Smooth muscle cell (in vitro differentiated cells): ENCODE data around the gene FOSB. TPM values are rescaled to one million over a fixed set of nuclear protein-coding genes. Genes with fewer than 3 reads are reported as not detected.
"Not testable (repeated sequence)": the region's sequence is repeated elsewhere in the genome, so short reads cannot be mapped to it uniquely, and the experiment has no call there.

Experiments
- DNase-seq: peaks from one replicate; lab custom pipeline; 2025; ENCODE audit not compliant: unreplicated experiment; lab: John Stamatoyannopoulos, UW
- H2AFZ ChIP-seq: fragments of 200-600 bp; sonication (generic); 2 replicates; pipeline ENCODE4 v1.6.0; 2016; ENCODE audit warnings: antibody characterized with exemption, low read depth, mild to moderate bottlenecking
- H3F3A ChIP-seq: fragments of 200-600 bp; sonication (generic); 2 replicates; pipeline ENCODE4 v1.6.0; 2017; ENCODE audit warnings: antibody characterized with exemption, low read depth
- H3K27ac ChIP-seq: fragments of 200-600 bp; sonication (generic); 2 replicates; pipeline ENCODE4 v1.5.1; 2016; ENCODE audit warnings: low read depth, mild to moderate bottlenecking
- H3K27me3 ChIP-seq: fragments of 200-600 bp; sonication (generic); 2 replicates; pipeline ENCODE4 v1.6.1; 2016; ENCODE audit warnings: low read depth, mild to moderate bottlenecking
- H3K36me3 ChIP-seq: fragments of 200-600 bp; sonication (generic); 2 replicates; pipeline ENCODE4 v1.5.1; 2016; ENCODE audit warnings: low read depth
- H3K4me1 ChIP-seq: fragments of 200-600 bp; sonication (generic); 2 replicates; pipeline ENCODE4 v1.5.1; 2016; ENCODE audit warnings: low read depth
- H3K4me2 ChIP-seq: fragments of 200-600 bp; sonication (generic); 2 replicates; pipeline ENCODE4 v1.6.0; 2016; ENCODE audit warnings: mild to moderate bottlenecking
- H3K4me3 ChIP-seq: fragments of 200-600 bp; sonication (generic); 2 replicates; pipeline ENCODE4 v1.5.1; 2016; ENCODE audit warnings: mild to moderate bottlenecking
- H3K79me2 ChIP-seq: fragments of 200-600 bp; sonication (generic); 2 replicates; pipeline ENCODE4 v1.6.0; 2016; ENCODE audit warnings: low read depth, mild to moderate bottlenecking
- H3K9ac ChIP-seq: fragments of 200-600 bp; sonication (generic); 2 replicates; pipeline ENCODE4 v1.6.0; 2016; ENCODE audit warnings: low read depth
- H3K9me3 ChIP-seq: fragments of 200-600 bp; sonication (generic); replicated peaks from 2 replicates; pipeline ENCODE4 v1.5.1; 2016; ENCODE audit warnings: low read depth
- H4K20me1 ChIP-seq: fragments of 200-600 bp; sonication (generic); 2 replicates; pipeline ENCODE4 v1.6.0; 2016; ENCODE audit warnings: low read depth
- WGBS: methylation state at CpG from one replicate; pipeline ENCODE4 v1.1.7; 2016; ENCODE audit warnings: low lambda C conversion rate; 5-methylcytosine and 5-hydroxymethylcytosine counted together
- polyA plus RNA-seq: library from polyadenylated mRNA; unstranded; fragments of >200 nt; fragmentation: Nextera tagmentation; extraction: Ambion mirVana; gene quantifications from 2 replicates; pipeline ENCODE4 v1.2.1, GENCODE V29; 2016
- total RNA-seq: library from RNA; depleted of rRNA; stranded (reverse); fragments of >200 nt; gene quantifications from 2 replicates; pipeline ENCODE4 v1.2.3, GENCODE V29; 2014
- TF ChIP-seq, protein P1 (sequence below): fragments of 200-600 bp; sonication (generic); IDR thresholded peaks from 2 replicates; pipeline ENCODE4 v1.5.1; 2017; ENCODE audit warnings: borderline replicate concordance, mild to moderate bottlenecking, antibody characterized with exemption; ENCODE audit not compliant: insufficient read depth, poor library complexity, severe bottlenecking

The FOSB gene
- total and polyA plus RNA-seq, 2 experiments from 2014 or later: 178 to 186 TPM

- not testable (repeated sequence) for H3K27me3 ChIP-seq, DNase-seq, H3K4me3 ChIP-seq, H3K27ac ChIP-seq, H4K20me1 ChIP-seq, H3K9ac ChIP-seq, H3K79me2 ChIP-seq, H2AFZ ChIP-seq, H3K36me3 ChIP-seq, H3K9me3 ChIP-seq, H3F3A ChIP-seq, H3K4me1 ChIP-seq, H3K4me2 ChIP-seq
- 94% methylated on average over 8 of the region's 8 CpGs for WGBS
Observed at GRCh38 chr19:45432543-45432942, 35.3 kb upstream of the FOSB start.

GRCh38 chr19:45437328-45437727, 30.5 kb upstream of the FOSB start:
- Histone ChIP-seq H3K4me3 (no peak overlapping the region), H4K20me1 (no peaks in the 10 kb centered on the region), H3K9ac (no peak overlapping the region), H3K27ac (no peak overlapping the region), H3K27me3 (no peaks in the 10 kb centered on the region), H3K4me1 (no peaks in the 10 kb centered on the region), H3K4me2 (no peak overlapping the region), H3K9me3 (no peaks in the 10 kb centered on the region), H3F3A (peaks cover 26% of the 10 kb centered on the region), H3K36me3 (no peaks in the 10 kb centered on the region), H3K79me2 (no peaks in the 10 kb centered on the region), H2AFZ (no peak overlapping the region)
- DNase-seq: no peak
- 93% methylated on average over 3 of the region's 3 CpGs for WGBS
- TF ChIP-seq, protein P1, sequence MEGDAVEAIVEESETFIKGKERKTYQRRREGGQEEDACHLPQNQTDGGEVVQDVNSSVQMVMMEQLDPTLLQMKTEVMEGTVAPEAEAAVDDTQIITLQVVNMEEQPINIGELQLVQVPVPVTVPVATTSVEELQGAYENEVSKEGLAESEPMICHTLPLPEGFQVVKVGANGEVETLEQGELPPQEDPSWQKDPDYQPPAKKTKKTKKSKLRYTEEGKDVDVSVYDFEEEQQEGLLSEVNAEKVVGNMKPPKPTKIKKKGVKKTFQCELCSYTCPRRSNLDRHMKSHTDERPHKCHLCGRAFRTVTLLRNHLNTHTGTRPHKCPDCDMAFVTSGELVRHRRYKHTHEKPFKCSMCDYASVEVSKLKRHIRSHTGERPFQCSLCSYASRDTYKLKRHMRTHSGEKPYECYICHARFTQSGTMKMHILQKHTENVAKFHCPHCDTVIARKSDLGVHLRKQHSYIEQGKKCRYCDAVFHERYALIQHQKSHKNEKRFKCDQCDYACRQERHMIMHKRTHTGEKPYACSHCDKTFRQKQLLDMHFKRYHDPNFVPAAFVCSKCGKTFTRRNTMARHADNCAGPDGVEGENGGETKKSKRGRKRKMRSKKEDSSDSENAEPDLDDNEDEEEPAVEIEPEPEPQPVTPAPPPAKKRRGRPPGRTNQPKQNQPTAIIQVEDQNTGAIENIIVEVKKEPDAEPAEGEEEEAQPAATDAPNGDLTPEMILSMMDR: no peak

GRCh38 chr19:45439190-45439568, 28.6 kb upstream of the FOSB start:
- Histone ChIP-seq H3K4me1 (no peaks in the 10 kb centered on the region), H3K9me3 (no peaks in the 10 kb centered on the region), H3F3A (peaks cover 26% of the 10 kb centered on the region), H3K27ac (peak overlapping the region; percentile 87), H4K20me1 (no peaks in the 10 kb centered on the region), H2AFZ (peak overlapping the region; percentile 28), H3K9ac (peak overlapping the region; percentile 87), H3K27me3 (no peaks in the 10 kb centered on the region), H3K4me3 (peak overlapping the region; percentile 86), H3K36me3 (no peaks in the 10 kb centered on the region), H3K4me2 (peak overlapping the region; percentile 89), H3K79me2 (no peaks in the 10 kb centered on the region)
- TF ChIP-seq, protein P1: no peak
- DNase-seq: no peak
- 38% methylated on average over 10 of the region's 10 CpGs for WGBS

DNA sequence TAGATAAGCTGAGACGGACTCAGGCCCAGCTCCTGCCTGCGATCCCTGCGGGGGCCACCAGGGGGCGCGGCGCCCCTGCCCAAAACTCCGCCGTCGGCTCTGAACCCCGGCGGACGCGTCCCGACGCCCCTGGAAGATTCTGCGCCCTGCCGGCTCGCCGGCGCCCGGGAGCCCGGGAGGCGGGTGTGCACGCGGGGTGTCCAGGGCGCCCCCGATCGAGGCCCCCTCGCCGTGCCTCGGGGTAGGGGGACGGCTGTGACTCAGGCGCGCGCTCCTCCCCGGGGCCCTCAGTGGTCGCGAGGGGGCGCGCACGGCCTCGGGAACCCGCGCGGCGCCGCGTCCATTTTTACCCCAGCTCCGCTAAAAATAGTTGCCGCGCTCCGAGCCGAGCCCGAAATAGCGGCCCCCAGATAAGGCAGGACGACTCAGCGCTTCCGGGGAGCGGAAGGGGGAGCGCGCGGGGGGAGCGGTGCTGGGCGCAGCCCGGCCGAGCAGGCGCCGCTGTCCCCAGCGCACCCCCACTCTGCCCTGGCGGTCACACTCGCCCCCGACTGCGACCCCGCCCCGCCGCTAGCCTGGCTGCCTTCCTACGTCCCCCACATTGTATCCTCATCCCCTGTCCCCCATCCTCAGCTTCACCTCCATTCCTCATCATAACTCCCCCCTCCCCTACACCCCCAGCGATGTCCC, 28.1 kb upstream of the FOSB start:
- Histone ChIP-seq H3K79me2 (no peaks in the 10 kb centered on the region), H3K36me3 (no peaks in the 10 kb centered on the region), H4K20me1 (no peaks in the 10 kb centered on the region), H3K4me1 (peaks cover 4% of the 10 kb centered on the region), H3F3A (peaks cover 26% of the 10 kb centered on the region), H3K9me3 (no peaks in the 10 kb centered on the region), H2AFZ (peak overlapping the region; percentile 28), H3K4me2 (peak overlapping the region; percentile 89), H3K27me3 (no peaks in the 10 kb centered on the region), H3K27ac (peak overlapping the region; percentile 87), H3K4me3 (peak overlapping the region; percentile 86), H3K9ac (peak overlapping the region; percentile 87)
- DNase-seq: peak; percentile 99
- WGBS: 2% methylated on average over 58 of the region's 78 CpGs
- TF ChIP-seq, protein P1: peak; percentile 100
